HG02759 (cell line): ENCODE measurements around the gene KRTAP3-2.

Source experiments
- ATAC-seq: cut with Tn5 transposase; IDR thresholded peaks from one replicate; pipeline ENCODE4 v1.9.1; 2021; ENCODE audit warnings: mild to moderate bottlenecking, moderate library complexity; ENCODE audit not compliant: unreplicated experiment

Gene KRTAP3-2

DNA sequence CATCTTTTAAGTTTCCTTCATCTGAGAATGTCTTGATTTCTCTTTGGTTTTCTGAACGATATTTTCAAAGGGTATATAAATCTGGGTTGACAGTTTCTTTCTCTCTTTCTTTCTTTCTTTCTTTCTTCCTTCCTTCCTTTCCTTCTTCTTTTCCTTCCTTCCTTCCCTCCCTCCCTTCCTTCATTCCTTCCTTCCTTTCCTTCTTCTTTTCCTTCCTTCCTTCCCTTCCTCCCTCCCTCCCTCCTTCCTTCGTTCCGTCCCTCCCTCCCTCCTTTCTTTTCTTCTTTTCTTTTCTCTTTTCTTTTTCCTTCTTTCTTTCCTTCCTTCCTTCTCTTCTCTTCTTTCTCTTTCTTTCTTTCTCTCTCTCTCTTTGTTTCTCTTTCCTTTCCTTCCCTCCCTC, 25.3 kb downstream of the KRTAP3-2 start:
- ATAC-seq, result no peak

DNA sequence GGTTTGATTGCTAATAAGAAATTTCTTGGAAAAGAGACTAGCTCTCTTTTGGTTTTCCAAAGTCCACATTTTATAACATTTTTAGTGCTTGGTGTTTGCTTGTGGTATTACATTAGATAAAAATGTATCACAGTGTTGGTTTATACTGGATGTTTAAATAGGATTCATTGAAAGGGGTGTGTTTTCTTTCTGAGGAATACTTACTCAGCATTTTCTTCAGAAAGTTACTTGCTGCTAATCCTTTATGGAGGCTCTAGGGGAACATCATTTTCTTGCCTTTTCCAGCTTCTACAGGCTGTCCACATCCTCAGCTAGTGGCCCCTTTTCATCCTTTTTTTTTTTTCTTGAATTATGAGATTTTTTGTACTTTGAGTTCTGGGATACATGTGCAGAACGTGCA, 32.1 kb downstream of the KRTAP3-2 start:
- no peak for ATAC-seq

DNA sequence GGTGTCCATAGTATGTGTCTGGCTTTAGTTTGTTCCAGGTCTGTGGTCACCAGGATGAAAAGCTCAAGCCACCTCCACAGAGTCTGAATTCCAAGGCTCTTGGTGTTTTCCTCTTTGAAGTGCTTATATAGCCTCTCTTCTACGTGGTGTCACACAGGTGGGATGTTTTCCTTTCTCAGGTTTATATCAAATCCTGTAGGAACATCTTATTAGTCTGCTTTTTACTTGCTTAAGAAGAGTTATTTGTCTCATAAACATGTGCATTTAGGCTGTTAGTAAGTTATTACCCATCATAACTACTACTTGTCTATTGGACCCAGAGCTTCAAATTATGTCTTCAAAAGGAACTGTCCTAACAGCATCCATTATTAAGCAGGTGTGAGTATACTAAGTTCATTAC, 32.9 kb downstream of the KRTAP3-2 start, which contains the start of gene KRT39:
KRT39 (minus strand) TSS at position 101 of the 400 bp plus-strand sequence; CDS start at position 9, 92 bp downstream.
- no peak for ATAC-seq

DNA sequence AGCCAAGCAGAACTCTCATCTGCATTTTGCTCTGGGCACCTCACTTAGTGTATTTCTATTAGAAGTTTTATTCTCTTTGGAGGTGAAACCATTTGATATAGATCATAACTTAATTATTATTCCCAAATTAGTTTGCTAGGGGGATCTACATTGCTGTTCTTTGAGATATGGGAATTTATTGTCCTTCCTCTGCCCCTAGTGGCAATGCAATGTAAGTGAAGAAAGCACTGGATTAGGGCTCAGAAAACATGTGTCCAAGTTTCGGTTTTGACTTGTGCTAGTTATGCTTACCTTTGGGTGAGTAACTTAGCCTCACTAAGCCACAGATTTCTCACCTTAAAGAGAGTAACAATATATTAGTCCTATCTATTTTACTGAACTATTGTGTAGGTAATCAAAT, 35.9 kb downstream of the KRTAP3-2 start:
- ATAC-seq, result no peak

DNA sequence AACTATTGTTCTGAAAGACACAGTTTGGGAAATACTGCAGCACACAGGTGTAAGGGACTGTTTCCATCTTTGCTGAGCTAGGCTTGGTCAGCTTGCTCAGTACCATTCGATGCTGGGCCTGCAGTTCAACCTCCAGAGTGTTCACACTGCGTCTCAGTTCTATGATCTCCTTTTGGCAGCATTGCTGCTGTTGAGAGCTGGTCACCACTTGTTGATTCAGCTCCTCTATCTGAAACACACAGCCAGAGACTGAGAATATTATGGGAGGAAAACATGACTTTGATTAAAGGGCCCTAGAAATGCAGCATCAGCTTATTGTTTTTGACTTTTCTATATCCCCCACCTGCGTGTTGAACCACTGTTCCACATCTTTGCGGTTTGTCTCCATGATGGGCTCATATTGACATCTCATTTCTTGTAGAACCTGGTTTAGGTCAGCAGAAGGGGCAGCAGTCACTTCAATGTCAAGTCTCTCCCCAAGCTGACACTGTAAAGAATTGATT, 37.6 kb downstream of the KRTAP3-2 start:
- no peak for ATAC-seq

DNA sequence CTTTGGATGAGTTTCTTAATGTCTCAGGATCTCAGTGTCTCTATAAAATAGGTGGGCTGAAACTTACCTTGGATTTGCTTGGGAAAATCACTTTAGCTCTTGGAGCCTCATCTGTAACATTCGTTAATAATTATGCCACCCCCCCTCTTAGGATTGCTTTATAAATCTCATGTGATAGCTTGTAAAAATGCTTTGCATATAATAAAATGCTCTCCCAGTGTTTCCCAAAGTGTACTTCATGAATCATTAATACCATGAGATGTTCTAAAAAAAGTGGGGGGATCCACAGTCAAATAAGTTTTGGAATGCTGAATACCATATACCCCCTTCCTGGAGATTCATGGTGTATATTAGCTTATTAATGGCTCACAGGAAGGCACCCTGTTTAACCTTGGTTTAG, 38.1 kb downstream of the KRTAP3-2 start:
- ATAC-seq, result no peak

DNA sequence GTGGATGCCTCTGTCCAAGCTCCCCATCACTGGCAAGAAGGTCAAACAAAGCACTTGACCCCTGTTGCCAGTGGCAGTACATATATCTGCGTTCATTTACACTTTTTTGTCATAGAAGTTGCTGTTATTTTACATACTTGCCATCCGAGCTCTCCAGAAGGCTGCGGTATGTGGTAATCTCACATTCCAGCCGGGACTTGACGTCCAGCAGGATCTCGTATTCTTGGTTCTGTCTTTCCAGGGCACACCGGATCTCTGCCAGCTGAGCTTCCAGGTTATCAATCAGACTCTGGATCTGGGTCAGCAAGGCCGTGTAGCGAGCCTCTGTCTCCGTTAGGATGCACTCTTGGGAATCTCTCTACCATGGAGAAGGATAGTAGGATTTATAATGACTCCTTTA, 39.6 kb downstream of the KRTAP3-2 start:
- no peak for ATAC-seq

DNA sequence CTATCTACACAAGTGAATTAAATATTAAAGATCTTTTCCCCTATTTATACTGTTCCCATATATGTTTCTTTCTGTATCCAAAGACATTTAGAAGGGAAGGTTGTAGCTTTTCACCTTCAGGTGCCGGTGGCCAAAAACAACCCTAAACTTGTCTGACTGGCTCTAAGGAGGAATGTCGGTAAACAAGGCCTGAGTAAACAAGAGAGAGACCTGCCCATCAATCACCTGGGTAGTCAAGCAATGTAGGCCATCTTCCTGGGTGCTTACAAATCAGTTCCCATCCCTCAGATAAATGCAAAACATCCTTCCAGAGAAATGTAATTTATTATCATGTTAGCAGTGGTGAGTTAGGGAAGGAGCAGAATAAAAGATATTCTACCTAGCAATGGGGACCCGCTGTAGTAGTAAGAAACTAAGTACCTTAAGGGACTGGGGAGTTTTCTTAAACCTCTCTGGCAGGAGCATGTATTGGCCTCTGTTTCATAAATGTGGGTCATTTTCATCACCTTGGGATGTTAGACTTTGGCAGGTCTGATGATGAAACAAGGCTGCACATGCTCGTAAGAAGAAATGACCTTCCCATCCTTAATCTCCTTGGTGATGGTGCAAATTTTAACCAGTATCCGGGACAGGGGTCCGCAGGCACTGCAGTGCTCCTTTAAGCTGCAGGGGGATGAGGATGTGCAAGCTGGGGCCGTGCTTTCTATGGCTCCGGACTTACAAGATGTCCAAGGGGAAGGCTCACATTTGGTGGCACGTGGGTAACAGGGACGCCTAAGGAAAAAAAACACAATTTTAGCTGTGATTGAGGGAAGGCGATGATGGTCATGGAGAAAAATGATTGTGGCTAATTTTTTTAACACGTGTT, 41.4 kb downstream of the KRTAP3-2 start:
- no peak for ATAC-seq

DNA sequence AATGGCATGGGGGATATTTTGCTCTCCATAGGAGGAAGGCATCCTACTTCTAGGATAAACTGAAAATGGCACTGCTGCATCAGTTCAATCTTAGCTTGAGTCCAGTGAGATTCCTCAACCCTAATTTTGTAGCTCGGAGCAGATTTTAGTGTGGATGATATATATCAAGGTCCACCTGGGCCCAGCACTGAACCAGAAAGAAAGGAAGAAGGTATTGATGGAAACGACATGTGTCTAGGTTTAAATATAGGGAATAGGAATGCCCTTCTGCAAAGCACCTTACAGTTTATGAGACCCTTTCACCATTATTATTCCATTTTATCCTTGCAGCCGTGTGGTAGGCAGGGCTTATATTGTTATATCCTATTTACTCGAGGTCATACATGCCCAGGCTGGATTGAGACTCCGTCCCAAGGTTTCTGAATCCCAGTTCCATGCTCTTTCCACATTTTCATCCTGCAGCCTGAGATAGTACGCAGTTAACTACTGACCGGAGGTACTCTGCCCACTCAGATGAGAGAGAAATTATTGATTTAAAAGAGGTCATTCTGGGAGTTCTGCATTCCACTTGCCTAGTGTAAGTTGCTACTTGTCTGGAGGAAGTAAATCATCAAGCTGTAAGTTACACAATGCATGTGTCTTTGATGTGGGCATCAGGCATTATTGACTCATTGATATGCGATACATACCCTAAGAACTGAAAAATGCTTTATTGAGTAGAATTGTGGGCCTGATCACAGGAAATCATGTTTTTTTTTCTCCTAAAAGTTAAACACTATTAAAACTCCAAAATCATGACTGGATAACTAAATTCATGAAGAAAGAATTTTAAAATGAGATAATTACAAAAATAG, 43.1 kb downstream of the KRTAP3-2 start:
- ATAC-seq, result no peak

DNA sequence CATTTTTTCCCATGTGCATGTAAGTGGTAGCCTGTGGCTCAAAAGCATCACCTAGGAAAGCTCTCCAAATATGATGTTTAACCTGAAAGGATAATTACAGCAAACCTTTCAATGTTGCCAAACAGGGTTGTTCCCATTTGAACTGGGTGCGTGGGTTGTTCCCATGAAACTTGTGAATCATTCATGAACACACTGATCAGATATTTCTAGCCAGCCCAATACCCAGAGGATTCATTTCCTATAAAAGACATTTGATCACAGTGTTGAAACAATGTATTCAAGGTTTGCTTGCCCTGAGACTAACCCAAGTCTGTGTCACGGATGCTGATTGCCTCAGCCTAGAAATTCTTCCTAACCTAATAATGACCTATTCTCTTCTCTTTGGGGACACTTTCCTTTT, 45.8 kb downstream of the KRTAP3-2 start:
- ATAC-seq, result no peak

DNA sequence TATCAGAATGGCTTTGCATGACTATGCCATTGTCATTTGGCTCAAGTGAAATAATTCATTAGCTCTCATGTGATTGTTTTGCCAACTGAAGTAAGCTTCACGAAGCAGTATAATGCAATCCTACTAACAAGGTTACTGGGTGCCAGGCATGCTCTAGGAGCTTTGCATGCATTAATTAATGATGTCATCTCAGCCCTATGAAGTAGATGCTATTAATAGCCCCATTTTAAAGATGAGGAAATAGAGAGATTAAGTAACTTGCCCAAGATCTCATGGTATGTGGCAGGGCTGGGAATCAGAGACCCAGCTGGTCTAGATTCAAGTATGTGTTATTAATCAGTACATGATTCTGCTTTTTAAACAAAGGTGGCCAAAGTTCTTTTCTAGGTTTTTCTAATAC, 47.0 kb downstream of the KRTAP3-2 start:
- ATAC-seq, result no peak

DNA sequence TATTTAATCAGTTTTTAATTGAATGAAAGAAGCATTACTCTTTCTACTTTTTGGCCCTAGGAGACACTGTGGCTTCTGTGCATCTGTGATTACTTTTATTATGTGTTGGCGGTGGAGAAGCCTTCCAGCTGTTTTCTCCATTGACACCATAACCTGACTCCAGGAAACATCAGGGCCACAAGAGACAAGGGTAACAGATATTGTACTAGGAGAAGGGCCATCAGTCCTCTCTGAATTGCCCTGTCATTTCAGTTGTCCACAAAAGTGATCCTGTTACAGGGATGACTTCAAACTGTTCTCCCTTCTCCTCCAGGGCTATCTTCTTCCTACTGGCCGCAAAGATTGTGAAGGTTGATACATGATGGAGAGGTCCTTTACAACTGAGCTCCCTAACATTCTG, 47.6 kb downstream of the KRTAP3-2 start:
- ATAC-seq, result no peak

DNA sequence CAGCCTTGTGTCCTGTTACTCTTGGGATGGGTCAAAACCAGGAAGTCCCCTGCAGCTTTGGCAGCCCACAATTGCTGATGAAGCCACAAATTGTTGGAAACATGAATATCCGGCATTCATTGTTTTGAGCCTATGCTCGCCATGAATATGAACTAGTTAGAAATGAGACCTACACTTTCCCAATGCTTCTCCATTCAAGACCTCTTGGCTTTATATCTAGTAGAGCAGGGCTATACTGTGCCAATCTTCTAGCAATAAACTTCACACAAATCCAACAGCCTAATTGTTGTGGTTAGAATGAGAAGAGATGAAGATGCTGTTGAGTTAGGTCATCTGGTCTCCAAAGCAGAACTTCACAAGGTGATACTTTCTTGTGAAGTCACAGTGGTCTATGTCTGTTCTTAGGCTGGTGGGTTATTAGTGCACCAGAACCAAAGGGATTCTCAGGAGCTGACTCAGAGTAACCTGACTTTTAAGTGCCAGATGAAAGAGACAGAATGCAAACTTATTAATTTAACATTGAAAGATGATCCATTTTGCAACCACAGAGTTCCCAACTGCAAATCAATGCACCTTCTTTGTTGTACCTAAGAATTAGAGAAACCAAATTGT, 48.6 kb downstream of the KRTAP3-2 start:
- no peak for ATAC-seq

DNA sequence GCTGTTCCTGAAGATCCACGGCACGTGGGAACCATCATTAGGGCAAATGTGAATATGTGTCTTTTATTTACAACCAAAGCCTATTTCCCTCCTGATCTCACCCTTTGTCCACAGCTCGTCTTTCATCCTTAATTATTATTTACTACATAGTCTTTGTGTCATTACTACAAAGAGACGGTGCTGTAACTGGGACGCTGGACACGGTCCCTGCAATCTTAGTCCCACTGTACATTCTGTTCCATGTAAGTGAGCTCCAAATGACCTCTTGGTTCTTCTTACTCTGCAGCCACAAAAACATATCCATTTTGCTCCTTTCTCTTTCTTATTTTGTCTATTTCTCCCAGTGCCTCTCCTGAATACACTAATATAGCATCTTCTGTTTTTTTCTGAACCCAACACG, 49.5 kb downstream of the KRTAP3-2 start:
- ATAC-seq, result no peak

DNA sequence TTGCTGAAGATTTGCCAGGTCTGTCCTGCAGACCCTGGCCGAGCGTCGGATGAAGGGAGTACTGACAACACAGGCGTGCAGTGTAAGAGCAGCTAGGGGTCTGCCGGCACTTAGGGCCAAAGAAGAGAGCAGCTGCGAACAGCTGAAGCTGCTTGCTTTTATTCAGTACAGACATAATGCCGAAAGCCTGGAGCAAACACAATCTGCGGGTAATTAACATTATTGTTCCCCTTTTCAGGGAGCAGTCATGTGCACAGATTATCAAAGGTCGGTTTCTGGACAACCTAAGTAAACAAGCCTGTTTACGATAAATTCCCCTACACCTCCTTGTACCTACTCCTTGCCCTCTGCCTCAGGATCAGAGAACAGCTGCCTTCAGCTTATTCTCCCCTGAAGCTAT, 50.3 kb downstream of the KRTAP3-2 start:
- no peak for ATAC-seq
